D721Med (cell line): ENCODE results near the gene FBXO22.

Experiments used
- DNase-seq: peaks from one replicate; pipeline ENCODE4 v3.0.0; 2011; ENCODE audit warnings: low spot score; ENCODE audit not compliant: insufficient read length
- FAIRE-seq: peaks from 2 replicates; lab custom pipeline; 2011; peaks lifted over from hg19 to GRCh38; lab: Jason Lieb, UNC
- TF ChIP-seq, protein P1 (sequence below): IDR thresholded peaks from 2 replicates; pipeline ENCODE4 v1.5.1; 2012; ENCODE audit warnings: mild to moderate bottlenecking, control low read depth; ENCODE audit not compliant: insufficient read depth; ENCODE audit errors: missing control alignments

Gene FBXO22

DNA sequence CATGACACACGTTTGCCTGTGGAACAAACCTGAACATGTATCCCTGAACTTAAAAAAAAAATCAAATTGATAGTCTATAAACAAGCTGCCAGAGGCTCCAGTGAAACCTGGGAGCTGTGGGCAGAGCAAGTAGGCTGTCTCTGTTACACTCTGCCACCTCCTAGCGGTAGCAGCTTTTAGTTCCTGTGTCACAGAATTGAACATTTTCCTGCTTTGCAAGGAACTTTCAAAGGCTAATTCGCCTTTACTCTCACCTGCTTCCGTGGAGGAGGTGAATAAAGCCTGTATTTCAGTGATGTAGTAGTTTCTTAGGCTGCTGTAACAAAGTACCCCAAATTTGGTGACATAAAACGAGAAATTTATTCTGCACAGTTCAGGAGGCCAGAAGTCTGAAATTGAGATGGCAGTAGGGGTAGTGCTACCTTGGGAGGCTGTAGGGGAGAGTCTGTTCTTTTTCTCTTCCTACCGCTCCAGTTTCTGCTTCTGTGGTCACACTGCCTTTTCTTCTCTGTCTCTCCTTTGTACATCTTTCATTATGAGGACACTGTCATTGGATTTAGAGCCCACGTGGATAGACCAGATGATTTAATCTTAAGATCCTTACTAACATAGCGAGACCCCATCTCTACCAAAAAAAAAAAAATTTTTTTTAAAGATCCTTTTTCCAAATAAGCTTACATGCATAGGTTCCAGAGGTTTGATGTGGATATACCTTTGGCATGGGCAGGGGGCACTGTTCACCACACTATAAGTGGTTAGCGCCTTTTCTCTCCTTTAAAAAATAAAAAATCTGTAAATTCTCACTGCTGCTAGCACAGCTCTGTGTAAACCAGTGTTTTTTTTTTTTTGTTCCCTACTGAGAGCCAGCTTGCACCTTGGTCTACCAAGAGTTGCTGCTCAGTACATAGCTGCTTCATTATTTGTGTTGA lies 25.3 kb downstream of the FBXO22 start:
- TF ChIP-seq, protein P1, sequence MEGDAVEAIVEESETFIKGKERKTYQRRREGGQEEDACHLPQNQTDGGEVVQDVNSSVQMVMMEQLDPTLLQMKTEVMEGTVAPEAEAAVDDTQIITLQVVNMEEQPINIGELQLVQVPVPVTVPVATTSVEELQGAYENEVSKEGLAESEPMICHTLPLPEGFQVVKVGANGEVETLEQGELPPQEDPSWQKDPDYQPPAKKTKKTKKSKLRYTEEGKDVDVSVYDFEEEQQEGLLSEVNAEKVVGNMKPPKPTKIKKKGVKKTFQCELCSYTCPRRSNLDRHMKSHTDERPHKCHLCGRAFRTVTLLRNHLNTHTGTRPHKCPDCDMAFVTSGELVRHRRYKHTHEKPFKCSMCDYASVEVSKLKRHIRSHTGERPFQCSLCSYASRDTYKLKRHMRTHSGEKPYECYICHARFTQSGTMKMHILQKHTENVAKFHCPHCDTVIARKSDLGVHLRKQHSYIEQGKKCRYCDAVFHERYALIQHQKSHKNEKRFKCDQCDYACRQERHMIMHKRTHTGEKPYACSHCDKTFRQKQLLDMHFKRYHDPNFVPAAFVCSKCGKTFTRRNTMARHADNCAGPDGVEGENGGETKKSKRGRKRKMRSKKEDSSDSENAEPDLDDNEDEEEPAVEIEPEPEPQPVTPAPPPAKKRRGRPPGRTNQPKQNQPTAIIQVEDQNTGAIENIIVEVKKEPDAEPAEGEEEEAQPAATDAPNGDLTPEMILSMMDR: peak; percentile 47
- DNase-seq (no peak), FAIRE-seq (no peak)

DNA sequence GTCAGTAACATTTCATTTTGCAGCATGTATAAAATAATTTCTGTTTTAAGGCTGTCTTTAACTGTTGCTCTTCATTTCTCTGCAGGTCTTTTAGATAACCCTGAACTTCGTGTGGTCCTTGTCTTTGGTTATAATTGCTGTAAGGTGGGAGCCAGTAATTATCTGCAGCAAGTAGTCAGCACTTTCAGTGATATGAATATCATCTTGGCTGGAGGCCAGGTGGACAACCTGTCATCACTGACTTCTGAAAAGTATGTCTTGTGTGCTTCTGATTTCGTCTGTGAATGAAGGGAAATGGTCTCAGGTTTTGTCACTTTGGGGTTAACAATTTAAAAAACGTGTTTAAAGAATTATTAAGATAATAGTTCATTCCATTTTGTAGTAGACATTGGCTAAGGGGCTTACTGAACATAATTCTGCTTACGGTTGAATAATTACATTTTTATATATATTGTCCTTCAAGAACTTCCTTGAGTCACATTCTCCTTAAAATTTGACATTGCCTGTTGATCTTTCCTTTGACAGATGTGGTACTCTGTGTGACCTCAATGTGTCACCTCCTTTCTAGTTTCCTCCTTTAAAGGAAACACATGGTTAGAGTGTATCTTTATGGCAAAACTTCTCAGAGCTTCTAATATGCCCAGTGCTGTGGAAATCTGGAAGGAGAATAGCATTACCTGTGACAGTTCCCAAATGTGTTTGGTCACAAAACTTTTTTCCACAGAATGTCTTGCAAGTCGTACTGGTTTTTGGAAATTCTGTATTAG lies 26.3 kb downstream of the FBXO22 start:
- TF ChIP-seq, protein P1: no peak
- no peak for FAIRE-seq
- DNase-seq: no peak

DNA sequence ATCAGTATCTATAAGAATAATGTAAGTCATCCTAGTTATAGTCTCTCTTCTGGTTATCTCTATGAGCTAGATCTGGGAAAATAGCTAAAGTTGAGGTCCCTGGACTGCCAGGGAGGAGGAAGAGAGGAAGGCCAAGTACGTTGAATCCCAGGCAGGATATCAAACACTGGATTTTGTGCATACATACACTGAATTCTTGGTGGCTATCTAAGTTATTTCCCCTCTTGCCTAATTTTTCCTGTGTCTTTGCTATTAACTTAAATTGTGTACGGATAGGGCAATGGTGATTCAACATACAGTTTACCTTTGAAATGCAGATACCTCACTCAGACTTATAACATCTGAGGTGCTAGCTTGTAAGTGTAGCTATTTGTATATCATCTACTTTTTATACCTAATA lies 27.2 kb downstream of the FBXO22 start:
- DNase-seq (no peak), FAIRE-seq (no peak)
- TF ChIP-seq, protein P1: no peak

DNA sequence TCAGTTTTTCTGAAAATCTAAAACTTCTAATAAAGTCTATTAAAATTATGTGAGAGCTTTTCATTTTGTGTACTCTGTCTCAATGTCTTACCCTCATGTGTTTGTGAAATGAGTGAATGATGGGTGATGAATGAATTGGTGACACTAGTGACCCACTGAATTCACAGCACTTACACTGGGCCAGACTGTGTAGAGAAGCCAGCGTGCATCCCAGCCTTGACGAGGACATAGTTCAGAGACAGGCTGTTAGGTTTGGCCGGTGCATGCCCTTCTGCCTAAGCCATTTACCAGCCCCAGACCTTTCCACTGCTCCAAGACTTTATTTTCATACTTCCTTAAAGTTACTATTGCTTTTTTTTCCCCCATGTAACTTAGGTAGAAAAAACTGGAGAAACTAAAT lies 38.8 kb downstream of the FBXO22 start:
- DNase-seq (no peak), FAIRE-seq (no peak)
- TF ChIP-seq, protein P1: no peak

DNA sequence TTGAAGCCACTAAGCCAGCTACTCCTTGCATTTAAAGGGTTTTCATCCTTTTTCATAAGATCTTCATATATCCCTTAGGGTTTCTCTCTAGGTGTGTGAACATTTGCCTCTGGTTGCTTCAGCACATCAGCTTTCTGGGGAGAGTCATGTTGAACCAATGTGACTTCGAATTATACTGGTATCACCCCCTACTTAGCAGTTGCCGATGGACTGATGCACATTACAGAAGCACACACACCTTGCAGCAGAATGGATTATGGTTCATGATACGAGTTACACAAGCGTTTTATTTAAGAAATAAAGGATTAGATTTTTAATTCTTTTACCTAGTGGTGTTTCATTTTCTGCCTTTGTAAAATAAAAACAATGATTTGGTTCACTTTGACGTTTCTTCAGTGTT lies 39.6 kb downstream of the FBXO22 start:
- DNase-seq (no peak), FAIRE-seq (no peak)
- TF ChIP-seq, protein P1: no peak

DNA sequence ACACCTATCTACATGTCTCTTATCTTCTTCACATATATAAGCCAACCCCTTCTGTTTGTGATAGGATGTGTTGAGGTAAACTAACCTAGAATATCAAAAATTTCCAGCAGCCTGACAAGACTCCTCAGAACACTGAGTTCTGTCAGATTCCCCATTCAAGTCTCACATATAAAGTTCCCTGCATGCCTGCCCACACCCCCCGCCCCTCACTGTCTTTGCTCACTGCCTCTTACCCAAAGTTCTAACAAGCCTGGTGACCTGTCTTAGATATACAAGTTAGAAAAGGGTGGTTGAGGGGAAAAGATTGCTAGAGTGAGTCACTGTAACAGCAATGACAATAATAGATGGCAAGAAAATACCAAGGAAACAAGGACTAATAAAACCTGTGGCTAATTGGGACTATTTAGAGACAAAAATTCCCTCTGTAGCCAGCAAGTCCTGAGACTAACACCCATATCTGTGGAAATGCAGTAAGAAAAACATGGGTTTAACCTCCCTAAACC lies 40.1 kb downstream of the FBXO22 start:
- TF ChIP-seq, protein P1: no peak
- FAIRE-seq (no peak), DNase-seq (no peak)
